Right lobe of liver (tissue), 4 donors: ENCODE results near the gene PITPNC1.

Experiments used
- CTCF ChIP-seq, 4 donors: fragments of 200-600 bp in 3 of 4; fragments of 450-650 bp in 1 of 4; IDR thresholded peaks; one replicate each; pipeline versions ENCODE4 v1.5.1 to v1.8.0; 2016 to 2022; ENCODE audit warnings: antibody characterized with exemption in 4 of 4, mild to moderate bottlenecking in 2 of 4
- POLR2A ChIP-seq: fragments of 450-650 bp; IDR thresholded peaks from one replicate; pipeline ENCODE4 v1.6.1; 2017; ENCODE audit warnings: antibody characterized with exemption, mild to moderate bottlenecking
- donor health status: DM: no; HTN: no; CAD: no.
- donor health status: DM: no; HTN: no; CAD: no.
- donor health status: DM: no; HTN: yes; CAD: no.

GRCh38 chr17:67671493-67671892, 294.4 kb downstream of the PITPNC1 start:
- TF ChIP-seq CTCF (IDR thresholded peaks at IDR 0.05): no peak
- no peak for TF ChIP-seq POLR2A
